ENCODE measurements around the gene VTI1A.

DNA sequence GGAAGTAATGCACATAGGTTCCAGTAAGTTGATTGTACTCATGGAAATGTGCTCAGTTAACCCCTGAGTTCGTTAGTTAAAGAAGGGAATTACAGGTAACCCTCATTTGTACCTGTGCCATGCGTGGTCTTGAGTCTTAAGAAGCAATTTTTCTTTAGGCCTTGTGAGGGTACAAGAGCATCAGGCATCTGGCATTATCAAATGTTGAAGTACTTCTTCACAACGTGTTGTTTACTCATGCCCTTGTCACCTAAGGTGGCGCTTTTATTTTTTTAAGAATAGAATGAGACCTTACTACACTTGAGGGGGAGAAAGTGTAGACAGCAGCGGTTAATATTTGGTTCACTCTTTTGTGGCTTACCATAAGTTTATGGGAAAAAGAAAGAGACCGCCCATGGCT, 167.1 kb downstream of the VTI1A start:
- no peak for TF ChIP-seq ZNF670 (CRISPR knock-in tag; IDR thresholded peaks at IDR 0.05; ENCODE audit: borderline replicate concordance)
- no peak for TF ChIP-seq SMYD3 (CRISPR knock-in tag; IDR thresholded peaks at IDR 0.05)
- TF ChIP-seq, protein P1, sequence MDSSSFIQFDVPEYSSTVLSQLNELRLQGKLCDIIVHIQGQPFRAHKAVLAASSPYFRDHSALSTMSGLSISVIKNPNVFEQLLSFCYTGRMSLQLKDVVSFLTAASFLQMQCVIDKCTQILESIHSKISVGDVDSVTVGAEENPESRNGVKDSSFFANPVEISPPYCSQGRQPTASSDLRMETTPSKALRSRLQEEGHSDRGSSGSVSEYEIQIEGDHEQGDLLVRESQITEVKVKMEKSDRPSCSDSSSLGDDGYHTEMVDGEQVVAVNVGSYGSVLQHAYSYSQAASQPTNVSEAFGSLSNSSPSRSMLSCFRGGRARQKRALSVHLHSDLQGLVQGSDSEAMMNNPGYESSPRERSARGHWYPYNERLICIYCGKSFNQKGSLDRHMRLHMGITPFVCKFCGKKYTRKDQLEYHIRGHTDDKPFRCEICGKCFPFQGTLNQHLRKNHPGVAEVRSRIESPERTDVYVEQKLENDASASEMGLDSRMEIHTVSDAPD (CRISPR knock-in tag; IDR thresholded peaks at IDR 0.05), result no peak
- no peak for TF ChIP-seq JUN (CRISPR knock-in tag; IDR thresholded peaks at IDR 0.05)
- TF ChIP-seq BORCS8-MEF2B (CRISPR knock-in tag; IDR thresholded peaks at IDR 0.05), result no peak
- TF ChIP-seq, protein P2, sequence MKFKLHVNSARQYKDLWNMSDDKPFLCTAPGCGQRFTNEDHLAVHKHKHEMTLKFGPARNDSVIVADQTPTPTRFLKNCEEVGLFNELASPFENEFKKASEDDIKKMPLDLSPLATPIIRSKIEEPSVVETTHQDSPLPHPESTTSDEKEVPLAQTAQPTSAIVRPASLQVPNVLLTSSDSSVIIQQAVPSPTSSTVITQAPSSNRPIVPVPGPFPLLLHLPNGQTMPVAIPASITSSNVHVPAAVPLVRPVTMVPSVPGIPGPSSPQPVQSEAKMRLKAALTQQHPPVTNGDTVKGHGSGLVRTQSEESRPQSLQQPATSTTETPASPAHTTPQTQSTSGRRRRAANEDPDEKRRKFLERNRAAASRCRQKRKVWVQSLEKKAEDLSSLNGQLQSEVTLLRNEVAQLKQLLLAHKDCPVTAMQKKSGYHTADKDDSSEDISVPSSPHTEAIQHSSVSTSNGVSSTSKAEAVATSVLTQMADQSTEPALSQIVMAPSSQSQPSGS (CRISPR knock-in tag; IDR thresholded peaks at IDR 0.05), result no peak
- no peak for TF ChIP-seq TCF7L2 (IDR thresholded peaks at IDR 0.05; ENCODE audit: low read depth, low read length)
- TF ChIP-seq, protein P3, sequence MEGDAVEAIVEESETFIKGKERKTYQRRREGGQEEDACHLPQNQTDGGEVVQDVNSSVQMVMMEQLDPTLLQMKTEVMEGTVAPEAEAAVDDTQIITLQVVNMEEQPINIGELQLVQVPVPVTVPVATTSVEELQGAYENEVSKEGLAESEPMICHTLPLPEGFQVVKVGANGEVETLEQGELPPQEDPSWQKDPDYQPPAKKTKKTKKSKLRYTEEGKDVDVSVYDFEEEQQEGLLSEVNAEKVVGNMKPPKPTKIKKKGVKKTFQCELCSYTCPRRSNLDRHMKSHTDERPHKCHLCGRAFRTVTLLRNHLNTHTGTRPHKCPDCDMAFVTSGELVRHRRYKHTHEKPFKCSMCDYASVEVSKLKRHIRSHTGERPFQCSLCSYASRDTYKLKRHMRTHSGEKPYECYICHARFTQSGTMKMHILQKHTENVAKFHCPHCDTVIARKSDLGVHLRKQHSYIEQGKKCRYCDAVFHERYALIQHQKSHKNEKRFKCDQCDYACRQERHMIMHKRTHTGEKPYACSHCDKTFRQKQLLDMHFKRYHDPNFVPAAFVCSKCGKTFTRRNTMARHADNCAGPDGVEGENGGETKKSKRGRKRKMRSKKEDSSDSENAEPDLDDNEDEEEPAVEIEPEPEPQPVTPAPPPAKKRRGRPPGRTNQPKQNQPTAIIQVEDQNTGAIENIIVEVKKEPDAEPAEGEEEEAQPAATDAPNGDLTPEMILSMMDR (CRISPR knock-in tag; IDR thresholded peaks at IDR 0.05), result peak; percentile 41
- TF ChIP-seq ZNF441 (CRISPR knock-in tag; IDR thresholded peaks at IDR 0.05; ENCODE audit: borderline replicate concordance), result no peak
- TF ChIP-seq ERF (CRISPR knock-in tag; IDR thresholded peaks at IDR 0.05), result no peak
- TF ChIP-seq MYC (CRISPR knock-in tag; IDR thresholded peaks at IDR 0.05; ENCODE audit: borderline replicate concordance), result no peak
- no peak for TF ChIP-seq ZNF44 (CRISPR knock-in tag; IDR thresholded peaks at IDR 0.05)
- TF ChIP-seq ZNF331 (CRISPR knock-in tag; IDR thresholded peaks at IDR 0.05), result no peak

Data from HepG2 (cell line).